SK-N-MC (cell line): ENCODE measurements around the gene ETS2.

Experiments used
- EZH2 ChIP-seq: fragments of 200-600 bp; sonication (generic); IDR thresholded peaks from one replicate; pipeline ENCODE4 v1.6.1; 2017; ENCODE audit warnings: antibody characterized with exemption
- FOXP2 ChIP-seq: optimal IDR thresholded peaks from 2 replicates; pipeline ENCODE3; 2011; ENCODE audit warnings: mild to moderate bottlenecking, moderate library complexity; ENCODE audit not compliant: insufficient read depth; ENCODE audit errors: extremely low read length, control extremely low read depth
- POLR2AphosphoS5 ChIP-seq: IDR thresholded peaks from 2 replicates; pipeline ENCODE4 v1.6.1; 2012; ENCODE audit warnings: mild to moderate bottlenecking, low read depth, low read length, borderline replicate concordance

GRCh38 chr21:38811257-38811656 is 5.5 kb downstream of the ETS2 start:
- no peak for TF ChIP-seq EZH2
- TF ChIP-seq POLR2AphosphoS5, result no peak
- TF ChIP-seq FOXP2, result no peak
